ENCODE data around the gene USH1G. TPM values are rescaled to one million over a fixed set of nuclear protein-coding genes. Genes with fewer than 3 reads are reported as not detected.

The USH1G gene
- total RNA-seq, 1 donor from 2014 or later = 0.14 TPM

- Histone ChIP-seq H3K36me3 (ENCODE audit: insufficient read depth, low read length) (no peaks in the 10 kb centered on the region), H3K79me2 (ENCODE audit: insufficient read depth, low read length) (no peaks in the 10 kb centered on the region), H3K4me2 (ENCODE audit: low read length) (no peak overlapping the region), H3K4me1 (ENCODE audit: insufficient read depth, low read length) (no peaks in the 10 kb centered on the region), H3K27me3 (ENCODE audit: insufficient read depth, low read length) (peaks cover 41% of the 10 kb centered on the region), H3K4me3 (ENCODE audit: insufficient read depth, low read depth, low read length) (no peak overlapping the region), H3K9ac (ENCODE audit: low read length) (no peak overlapping the region), H3K27ac (ENCODE audit: low read depth, low read length) (no peak overlapping the region), H4K20me1 (ENCODE audit: insufficient read depth, low read length) (no peaks in the 10 kb centered on the region), H3K9me3 (ENCODE audit: insufficient read depth, low read depth, low read length) (no peaks in the 10 kb centered on the region), H2AFZ (ENCODE audit: low read depth, low read length) (no peak overlapping the region)
- Mint-ChIP-seq H3K9me3 (ENCODE audit: unreplicated experiment) (no peaks in the 10 kb centered on the region), H3K4me1 (ENCODE audit: low read depth, unreplicated experiment) (no peaks in the 10 kb centered on the region), H3K4me3 (ENCODE audit: unreplicated experiment) (no peak overlapping the region), H3K36me3 (ENCODE audit: low read depth, unreplicated experiment) (no peaks in the 10 kb centered on the region), H3K27ac (ENCODE audit: unreplicated experiment) (no peak overlapping the region), H3K27me3 (ENCODE audit: low read depth, unreplicated experiment) (peaks cover 43% of the 10 kb centered on the region)
- TF ChIP-seq EZH2 (IDR thresholded peaks at IDR 0.05; ENCODE audit: insufficient read depth, low read length) (no peak), CTCF (IDR thresholded peaks at IDR 0.05; ENCODE audit: insufficient read depth, low read depth, low read length) (no peak)
- DNase-seq (ENCODE audit: low read depth) (no peak), FAIRE-seq (no peak)
These were observed 32.5 kb downstream of the USH1G start for GRCh38 chr17:74890554-74890953.

- TF ChIP-seq CTCF (IDR thresholded peaks at IDR 0.05; ENCODE audit: insufficient read depth, low read depth, low read length) (no peak), EZH2 (IDR thresholded peaks at IDR 0.05; ENCODE audit: insufficient read depth, low read length) (no peak)
- H3K9me3 ChIP-seq (ENCODE audit: insufficient read depth, low read depth, low read length) = no peaks in the 10 kb centered on the region
- DNase-seq (ENCODE audit: low read depth) = no peak
- no peaks in the 10 kb centered on the region for H4K20me1 ChIP-seq (ENCODE audit: insufficient read depth, low read length)
- H3K4me3 Mint-ChIP-seq (ENCODE audit: unreplicated experiment) = no peak overlapping the region
- no peaks in the 10 kb centered on the region for H3K36me3 Mint-ChIP-seq (ENCODE audit: low read depth, unreplicated experiment)
- H3K27ac Mint-ChIP-seq (ENCODE audit: unreplicated experiment) = no peak overlapping the region
- no peak overlapping the region for H3K27ac ChIP-seq (ENCODE audit: low read depth, low read length)
- no peaks in the 10 kb centered on the region for H3K79me2 ChIP-seq (ENCODE audit: insufficient read depth, low read length)
- no peak for FAIRE-seq
- no peaks in the 10 kb centered on the region for H3K9me3 Mint-ChIP-seq (ENCODE audit: unreplicated experiment)
- no peak overlapping the region for H3K4me2 ChIP-seq (ENCODE audit: low read length)
- peaks cover 29% of the 10 kb centered on the region for H3K27me3 Mint-ChIP-seq (ENCODE audit: low read depth, unreplicated experiment)
- H3K4me1 ChIP-seq (ENCODE audit: insufficient read depth, low read length) = no peaks in the 10 kb centered on the region
- H2AFZ ChIP-seq (ENCODE audit: low read depth, low read length) = no peak overlapping the region
- peaks cover 30% of the 10 kb centered on the region for H3K27me3 ChIP-seq (ENCODE audit: insufficient read depth, low read length)
- no peaks in the 10 kb centered on the region for H3K36me3 ChIP-seq (ENCODE audit: insufficient read depth, low read length)
- no peaks in the 10 kb centered on the region for H3K4me1 Mint-ChIP-seq (ENCODE audit: low read depth, unreplicated experiment)
- no peak overlapping the region for H3K9ac ChIP-seq (ENCODE audit: low read length)
- no peak overlapping the region for H3K4me3 ChIP-seq (ENCODE audit: insufficient read depth, low read depth, low read length)
These were observed 34.6 kb downstream of the USH1G start for GRCh38 chr17:74888469-74888868.

- no peak for FAIRE-seq
- H3K27me3 ChIP-seq (ENCODE audit: insufficient read depth, low read length) = peaks cover 9% of the 10 kb centered on the region
- Mint-ChIP-seq H3K9me3 (ENCODE audit: unreplicated experiment) (no peaks in the 10 kb centered on the region), H3K36me3 (ENCODE audit: low read depth, unreplicated experiment) (no peaks in the 10 kb centered on the region), H3K27ac (ENCODE audit: unreplicated experiment) (no peak overlapping the region), H3K4me1 (ENCODE audit: low read depth, unreplicated experiment) (no peaks in the 10 kb centered on the region), H3K27me3 (ENCODE audit: low read depth, unreplicated experiment) (peaks cover 35% of the 10 kb centered on the region), H3K4me3 (ENCODE audit: unreplicated experiment) (no peak overlapping the region)
- H3K4me2 ChIP-seq (ENCODE audit: low read length) = no peak overlapping the region
- no peaks in the 10 kb centered on the region for H3K4me1 ChIP-seq (ENCODE audit: insufficient read depth, low read length)
- H4K20me1 ChIP-seq (ENCODE audit: insufficient read depth, low read length) = no peaks in the 10 kb centered on the region
- H3K9ac ChIP-seq (ENCODE audit: low read length) = no peak overlapping the region
- DNase-seq (ENCODE audit: low read depth) = no peak
- no peak overlapping the region for H3K4me3 ChIP-seq (ENCODE audit: insufficient read depth, low read depth, low read length)
- TF ChIP-seq CTCF (IDR thresholded peaks at IDR 0.05; ENCODE audit: insufficient read depth, low read depth, low read length) (no peak), EZH2 (IDR thresholded peaks at IDR 0.05; ENCODE audit: insufficient read depth, low read length) (no peak)
- no peak overlapping the region for H2AFZ ChIP-seq (ENCODE audit: low read depth, low read length)
- H3K9me3 ChIP-seq (ENCODE audit: insufficient read depth, low read depth, low read length) = no peaks in the 10 kb centered on the region
- H3K79me2 ChIP-seq (ENCODE audit: insufficient read depth, low read length) = no peaks in the 10 kb centered on the region
- no peak overlapping the region for H3K27ac ChIP-seq (ENCODE audit: low read depth, low read length)
- H3K36me3 ChIP-seq (ENCODE audit: insufficient read depth, low read length) = no peaks in the 10 kb centered on the region
These were observed 39.8 kb downstream of the USH1G start for GRCh38 chr17:74883241-74883745.

All from astrocyte (in vitro differentiated cells and primary cell).